ENCODE data around the gene LAMB3.

Gene LAMB3

DNA sequence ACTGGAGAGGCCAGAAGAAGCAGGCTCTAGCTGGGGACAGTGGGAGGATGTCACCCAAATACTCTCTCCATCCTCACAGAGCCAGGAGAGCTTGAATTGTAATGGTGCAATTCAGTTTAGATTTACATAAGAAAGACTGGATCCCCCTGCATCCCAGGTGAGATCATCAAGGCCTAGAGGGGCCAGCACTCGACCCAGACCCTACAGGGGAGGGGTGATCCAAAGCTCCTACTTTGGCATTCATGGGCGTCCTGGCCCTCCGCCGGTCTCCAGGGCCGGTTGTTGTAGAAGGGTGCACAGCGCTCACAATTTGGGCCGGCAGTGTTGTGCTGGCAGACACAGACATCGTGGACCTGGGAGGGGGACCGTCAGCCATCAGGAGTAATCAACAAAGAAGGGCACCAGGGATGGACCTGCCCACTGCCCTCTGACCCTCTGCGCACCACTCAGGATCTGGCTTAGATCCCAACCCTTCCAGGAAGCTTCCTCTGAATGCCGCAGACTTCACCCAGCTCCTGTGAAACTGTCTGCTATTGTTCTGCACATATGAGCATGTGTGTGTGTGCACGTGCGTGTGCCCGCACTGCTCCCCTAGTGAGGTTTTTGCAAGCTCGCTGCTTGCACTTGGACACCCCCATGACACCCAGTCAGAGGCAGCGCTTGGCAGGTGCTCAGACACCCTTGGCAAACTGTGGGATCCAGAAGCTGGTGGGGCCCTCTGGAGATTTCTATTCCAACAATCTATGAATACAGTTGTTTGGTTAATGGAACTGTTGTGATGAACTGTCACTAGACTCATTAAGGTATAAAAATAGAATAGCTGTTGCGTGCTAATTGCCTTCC is 21.6 kb downstream of the LAMB3 start:
- DNase-seq, result no peak

DNA sequence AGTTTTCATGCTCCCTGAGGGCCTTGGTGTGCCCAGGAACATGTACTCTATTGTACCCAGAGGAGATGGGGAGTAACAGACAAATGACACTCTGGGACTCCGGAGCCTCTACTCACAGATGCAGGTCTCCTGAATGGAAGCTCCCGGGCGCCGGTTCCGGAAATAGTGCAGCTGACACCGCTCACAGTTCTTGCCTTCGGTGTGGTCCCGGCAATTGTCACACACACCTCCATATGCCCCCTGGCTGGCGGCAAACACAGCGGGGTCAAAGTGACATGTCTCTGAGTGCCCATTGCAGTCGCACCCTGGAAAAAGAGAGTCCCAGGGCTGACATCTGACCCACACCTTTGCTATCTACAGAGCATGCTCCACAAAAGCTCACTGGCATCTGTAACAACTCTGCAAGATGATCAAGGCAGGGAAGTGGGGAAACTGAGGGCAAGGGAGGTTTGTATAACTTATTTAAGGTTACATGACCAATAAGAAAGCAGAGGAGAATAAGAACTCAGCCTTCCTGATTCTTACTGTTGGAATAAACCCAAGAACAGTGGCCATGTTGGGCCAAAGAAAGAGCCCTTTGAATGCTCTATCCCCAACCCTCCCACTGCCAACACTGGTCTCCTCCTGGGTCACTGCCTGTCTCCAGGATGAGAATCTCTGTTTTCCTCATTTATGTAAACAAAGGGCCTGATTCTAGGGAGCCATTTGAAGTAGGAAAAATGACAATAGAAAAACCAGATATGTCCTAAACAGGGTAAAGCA is 22.4 kb downstream of the LAMB3 start:
- no peak for DNase-seq

DNA sequence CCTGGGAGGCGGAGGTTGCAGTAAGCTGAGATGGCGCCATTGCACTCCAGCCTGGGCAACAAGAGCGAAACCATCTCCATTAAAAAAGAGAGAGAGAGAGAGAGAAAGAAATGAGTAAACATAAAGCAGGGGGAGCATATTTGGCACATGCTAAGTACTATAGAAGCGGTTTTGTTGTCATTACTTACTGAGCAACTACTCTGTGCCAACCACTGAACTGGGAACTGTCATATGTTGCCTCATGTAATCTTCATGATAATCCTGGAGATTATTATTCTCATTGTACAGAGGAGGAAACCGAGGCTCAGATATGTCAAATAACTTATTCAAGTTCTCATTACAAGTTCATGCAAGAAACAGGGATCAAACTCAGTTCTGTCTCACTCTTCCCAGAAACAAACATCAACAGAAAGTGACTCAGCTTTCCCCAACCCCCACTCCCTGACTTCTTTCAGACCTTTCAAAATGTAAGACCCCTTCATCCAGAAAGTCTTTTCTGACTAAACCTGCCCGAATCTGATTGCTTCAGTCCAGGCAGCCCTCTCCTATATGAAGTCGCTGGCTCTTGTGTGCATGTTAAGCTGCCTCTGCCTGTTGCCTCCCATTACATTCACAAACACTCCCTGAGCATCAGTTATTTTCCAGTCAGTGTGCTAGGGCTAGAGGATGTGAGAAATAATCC is 23.5 kb downstream of the LAMB3 start:
- no peak for DNase-seq

DNA sequence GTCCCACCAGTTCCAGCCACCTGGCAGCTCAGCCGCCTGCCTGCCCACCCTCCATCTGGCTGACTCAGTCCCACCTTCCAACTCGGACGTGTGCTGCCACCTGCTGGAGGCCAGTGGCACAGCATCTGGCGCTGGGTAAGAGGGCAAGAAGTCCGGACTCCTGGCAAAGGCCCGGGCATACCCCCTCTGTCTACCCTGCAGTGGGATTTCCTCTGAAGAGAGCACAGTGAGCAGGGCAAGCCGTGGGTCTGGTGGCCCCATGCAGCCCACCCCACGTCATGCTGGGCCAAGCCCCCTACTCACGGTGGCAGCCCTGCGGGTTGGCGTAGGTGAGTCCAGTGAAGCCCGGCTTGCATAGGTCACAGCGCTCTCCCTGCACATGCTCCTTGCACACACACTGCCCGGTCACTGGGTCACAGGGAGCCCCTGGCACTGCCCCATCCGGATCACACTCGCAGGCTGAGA is 24.5 kb downstream of the LAMB3 start:
- peak; percentile 76 for DNase-seq

DNA sequence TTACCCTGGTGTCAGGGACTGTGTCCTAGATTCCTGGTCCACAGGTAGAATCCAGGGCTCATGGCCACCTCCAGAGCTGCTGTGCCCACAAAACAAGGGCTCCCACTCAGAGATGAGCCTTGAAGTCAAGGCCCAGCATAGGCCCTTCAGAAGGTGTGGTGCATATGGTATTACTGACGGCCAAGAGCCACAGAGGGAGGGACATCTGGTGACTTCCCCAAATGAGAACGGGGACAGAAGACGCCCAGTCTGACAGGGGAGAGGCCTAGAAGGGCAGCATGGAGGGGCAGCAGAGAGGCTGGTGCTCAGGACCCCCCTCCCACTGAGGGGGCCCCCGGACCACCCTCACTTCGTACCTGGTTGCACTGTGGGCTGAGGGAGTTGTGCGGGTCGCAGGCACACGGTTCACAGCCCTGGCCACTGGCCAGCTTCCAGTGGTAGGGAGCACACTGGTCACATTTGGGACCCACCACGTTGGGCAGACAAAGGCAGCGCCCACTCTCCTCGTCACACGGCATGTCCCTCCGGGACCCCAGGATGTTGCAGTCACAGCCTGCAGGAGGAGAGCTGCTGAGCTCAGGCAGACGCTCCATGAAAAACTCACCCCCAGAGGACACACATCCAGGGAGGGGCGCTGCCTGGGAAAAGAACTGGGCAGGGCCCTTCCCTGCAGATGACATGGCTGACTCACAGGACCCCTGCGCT is 25.0 kb downstream of the LAMB3 start:
- DNase-seq, result no peak

DNA sequence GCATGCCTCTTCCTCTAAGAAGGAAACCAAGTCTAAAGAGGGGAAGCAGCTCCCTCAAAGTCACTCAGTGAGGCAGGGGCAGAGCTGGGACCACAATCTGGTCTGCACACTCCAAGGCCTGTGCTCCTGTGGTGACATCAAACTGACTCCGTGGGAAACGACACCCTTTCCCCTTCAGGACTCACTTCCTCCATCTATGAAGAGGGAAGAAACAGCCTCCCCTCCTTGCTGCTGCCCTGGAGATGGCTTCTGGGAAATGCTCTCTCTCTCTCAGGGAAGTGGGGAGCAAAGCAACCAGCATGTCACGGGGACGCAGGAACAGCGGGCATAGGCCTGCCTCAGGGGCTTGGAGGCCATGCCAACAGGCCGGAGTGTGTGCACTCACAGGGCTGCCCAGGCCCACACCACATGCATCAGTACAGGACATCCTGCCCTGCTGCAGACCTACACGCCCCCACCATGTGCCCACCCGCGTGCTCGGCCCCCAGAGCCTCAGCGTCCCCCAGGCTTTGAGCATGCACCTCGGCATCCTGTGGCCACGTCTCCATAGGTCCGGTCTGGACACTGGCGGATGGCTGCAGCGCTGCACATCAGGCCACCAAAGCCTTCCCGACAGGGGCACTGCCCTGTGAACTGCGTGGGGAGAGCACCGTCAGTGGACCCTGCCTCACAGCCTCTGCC is 25.7 kb downstream of the LAMB3 start:
- DNase-seq, result no peak

DNA sequence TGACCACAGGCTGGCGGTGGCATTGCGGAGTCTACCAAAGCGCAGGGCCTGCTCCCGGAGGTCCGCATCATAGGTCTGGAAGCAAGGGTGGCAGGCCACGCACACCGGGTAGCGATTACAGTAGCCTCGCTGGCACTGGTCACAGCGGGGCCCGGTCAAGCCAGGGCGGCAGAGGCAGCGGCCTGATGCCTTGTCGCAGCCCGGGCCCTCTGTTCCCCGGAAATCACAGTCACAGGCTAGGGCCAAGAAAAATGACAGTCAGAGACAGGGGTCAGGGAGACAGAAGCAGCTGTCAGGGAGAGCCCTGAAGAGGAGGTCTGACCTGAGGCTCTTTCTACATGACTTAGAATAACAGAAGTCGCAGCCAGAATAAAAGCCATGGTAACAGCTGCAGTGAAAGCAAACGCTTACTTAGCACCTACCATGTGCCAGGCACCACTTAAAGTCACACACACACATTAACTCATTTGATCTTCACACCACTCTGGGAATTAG is 26.4 kb downstream of the LAMB3 start:
- DNase-seq, result no peak

DNA sequence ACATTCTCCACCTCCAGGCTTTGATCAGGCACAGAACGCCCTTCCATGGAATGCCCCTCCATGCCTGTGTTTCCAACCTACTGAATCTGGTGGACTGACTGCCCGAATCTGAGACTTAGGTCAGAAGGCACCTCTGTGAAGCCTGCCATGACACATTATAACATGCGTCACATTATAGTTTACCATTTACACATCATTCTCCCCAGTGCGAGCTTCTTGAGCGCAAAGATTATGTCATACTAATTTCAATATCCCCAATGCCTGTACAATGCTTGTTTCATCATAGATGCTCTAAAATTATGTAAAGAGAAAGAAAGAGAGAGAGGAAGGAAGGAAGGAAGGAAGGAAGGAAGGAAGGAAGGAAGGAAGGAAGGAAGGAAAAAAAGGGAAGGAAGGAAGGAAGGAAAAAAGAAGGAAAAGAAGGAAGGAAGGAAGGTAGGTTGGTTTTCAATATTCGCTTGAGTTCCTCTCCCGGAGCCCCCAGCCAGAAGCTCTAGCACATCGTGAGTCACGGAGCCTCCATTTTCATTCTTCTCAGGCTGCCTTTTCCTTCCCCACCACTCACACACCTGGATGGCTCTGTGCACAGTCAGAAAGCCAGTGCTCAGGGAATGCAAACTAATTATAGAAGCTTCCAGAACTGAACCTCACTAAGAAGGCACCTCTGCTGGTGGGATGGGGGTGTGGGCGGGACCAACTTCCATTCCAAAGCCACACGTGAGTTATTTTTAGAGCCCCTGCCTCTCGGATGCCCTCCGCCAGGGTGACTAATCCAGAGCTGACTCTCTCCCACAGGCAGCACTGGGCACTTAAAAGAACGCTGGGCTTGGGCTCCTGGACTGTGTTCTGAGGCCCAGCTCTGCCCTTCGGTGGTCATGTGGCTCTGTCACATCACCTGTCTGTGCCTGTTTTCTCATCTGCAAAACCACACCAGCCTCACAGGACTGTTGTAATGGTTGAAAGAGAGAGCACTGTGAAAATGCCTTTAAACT is 27.4 kb downstream of the LAMB3 start:
- peak; percentile 31 for DNase-seq

DNA sequence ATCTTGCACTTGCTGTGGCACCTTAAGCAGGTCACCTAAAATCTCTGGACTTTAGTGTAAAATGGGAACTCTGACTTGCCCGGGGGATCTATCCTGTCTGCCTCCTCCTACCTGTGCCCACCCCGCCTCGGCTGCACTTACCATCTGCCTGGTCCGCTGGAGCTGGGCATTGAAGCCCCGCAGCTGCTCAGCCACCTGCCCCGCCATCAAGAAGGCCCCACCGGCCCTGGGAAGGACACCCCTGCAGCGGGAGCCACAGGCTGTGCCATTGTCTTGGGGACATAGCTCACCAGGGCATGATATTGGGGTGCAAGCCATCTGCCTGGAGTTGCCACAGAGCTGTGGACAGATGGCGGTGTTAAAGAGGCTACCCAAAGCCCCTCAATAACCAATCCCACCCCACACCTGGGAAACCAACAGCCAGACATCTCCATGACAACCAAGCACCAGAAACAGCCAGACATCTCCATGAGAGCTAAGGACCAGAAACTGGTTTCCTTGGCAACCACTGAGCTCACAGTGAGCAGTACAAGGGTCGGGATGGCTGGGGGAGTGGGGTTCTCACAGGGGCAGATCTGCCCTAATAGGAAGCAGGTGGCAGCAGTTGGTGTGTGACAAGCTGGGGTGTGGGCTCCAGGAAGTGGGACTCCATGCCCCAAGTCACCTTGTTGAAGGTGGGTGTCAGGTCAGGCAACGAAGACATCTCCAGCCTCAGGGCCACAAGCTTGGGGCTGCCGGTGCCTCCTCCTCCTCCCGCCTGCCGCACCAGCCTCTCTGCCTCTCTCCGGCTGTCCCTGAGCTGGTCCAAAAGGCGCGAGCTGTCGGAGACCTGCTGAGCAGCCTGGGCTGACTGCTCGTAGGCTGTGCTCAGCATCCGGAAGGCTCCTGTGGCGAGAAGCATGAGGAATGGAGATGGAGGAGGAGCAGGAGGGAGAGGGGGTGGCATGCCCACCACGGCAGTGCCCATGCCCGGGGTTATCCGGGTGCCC is 29.1 kb downstream of the LAMB3 start:
- DNase-seq, result no peak

DNA sequence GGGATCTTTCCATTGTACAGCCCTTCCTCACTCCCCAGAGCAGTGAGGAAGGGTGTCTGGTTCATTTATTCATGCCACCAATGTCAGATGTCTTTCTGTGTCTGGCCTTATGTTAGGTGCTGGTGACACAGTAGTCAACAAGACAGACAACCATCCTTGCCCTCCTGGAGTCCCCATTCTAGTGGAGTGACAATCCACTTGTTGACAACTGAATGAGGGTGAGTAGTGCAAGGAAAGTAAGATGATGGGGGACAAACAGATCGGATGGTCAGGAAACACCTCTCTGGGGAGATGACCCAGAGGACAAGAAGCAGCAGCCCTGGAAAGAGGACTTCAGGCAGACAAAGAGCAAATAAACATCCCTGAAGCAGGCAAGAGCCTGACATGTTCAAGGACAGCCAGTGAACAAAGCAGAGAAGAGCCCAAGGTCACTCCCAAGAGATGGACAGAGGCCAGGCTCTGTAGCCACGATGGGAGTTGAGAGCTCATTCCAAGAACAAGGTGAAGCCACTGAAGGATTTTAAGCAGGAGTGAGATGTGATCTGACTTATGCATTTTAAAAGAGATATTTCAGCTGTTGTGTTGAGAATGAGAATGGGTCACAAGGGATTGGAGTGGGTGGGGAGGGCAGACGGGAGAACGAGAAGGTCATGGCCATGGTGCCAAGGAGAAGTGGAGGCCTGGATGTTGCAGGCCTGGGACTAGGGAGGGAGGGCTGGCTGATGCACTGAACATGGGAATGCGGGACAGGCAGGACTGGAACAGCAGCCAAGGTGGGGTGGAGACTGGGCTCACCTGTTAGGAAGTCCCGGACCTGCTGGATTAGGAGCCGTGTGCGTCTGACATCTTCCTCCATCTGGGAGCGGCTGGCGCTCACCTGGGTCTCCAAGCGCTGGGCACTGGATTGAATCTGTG is 30.2 kb downstream of the LAMB3 start:
- no peak for DNase-seq

DNA sequence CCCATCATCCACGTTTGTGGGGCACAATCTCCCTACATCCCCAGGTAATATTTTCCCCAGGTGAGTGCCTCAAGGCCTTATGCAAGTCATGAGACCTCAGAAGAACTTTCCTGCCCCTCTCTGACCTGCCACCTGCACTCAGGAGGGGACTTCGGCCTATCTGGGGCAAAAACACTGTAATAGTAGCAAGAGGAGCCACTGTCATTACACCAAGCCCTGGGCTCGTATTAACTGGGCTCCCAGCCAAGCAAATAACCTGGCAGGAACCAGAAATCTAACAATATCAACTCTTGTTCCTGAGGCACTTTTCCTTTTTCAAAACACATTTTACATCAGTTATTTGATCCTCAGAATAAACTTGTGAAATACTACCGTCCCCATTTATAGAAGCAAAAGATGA is 30.9 kb downstream of the LAMB3 start:
- no peak for DNase-seq

DNA sequence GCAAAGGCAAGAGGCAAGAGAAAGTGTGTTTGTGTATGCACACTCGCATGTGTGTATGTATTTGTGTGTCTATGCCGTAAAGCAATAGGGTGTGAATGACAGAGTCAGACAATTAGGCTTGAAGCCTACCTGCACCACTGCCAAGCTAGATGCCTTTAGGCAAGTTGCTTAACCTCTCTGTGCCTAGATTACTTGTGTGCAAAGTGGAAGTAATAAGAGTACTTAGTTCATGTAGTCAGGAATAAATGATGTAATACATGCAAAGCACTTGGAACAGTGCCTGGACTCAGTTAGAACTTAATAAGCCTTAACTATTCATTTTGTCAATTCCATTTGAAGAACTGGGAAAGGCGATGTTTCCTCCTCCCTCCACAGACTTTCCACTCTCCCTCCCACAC is 31.7 kb downstream of the LAMB3 start:
- DNase-seq, result no peak

DNA sequence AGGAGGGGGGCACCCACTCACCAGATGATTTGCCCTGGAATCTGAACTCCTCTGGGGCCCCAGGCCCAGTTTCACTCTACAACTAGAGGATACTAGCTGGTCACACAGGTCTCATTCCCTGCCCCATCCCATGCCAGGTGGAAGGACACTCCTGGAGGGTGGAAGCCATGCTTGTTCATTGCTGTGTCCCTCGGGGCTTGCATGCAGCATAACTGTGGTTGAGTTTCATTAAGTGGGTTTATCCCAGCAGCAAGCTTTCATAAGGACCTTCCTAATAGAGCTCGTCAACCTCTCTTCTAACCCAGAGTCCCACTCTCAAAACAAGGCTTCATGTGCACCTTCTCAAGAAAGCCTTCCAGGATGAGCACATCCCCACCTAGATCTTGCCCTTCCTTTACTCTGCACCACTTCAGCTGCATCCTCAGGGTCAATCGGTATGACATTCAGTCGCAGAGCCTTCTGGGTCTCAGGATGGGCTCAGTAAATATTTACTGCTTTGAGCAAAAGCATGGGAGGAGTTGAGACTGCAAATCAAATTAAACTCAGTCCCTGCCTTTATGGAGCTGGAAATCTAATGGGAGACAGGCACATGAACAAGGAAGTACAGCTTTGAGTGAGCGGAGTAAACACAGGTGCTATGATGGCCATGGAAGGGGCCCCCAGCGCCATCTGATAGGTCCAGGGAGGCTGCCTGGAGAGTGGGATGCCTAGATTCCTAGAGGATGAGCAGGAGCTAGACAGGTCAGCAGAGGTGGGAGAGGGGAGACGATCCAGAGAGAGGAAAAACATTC is 32.3 kb downstream of the LAMB3 start:
- DNase-seq, result no peak

DNA sequence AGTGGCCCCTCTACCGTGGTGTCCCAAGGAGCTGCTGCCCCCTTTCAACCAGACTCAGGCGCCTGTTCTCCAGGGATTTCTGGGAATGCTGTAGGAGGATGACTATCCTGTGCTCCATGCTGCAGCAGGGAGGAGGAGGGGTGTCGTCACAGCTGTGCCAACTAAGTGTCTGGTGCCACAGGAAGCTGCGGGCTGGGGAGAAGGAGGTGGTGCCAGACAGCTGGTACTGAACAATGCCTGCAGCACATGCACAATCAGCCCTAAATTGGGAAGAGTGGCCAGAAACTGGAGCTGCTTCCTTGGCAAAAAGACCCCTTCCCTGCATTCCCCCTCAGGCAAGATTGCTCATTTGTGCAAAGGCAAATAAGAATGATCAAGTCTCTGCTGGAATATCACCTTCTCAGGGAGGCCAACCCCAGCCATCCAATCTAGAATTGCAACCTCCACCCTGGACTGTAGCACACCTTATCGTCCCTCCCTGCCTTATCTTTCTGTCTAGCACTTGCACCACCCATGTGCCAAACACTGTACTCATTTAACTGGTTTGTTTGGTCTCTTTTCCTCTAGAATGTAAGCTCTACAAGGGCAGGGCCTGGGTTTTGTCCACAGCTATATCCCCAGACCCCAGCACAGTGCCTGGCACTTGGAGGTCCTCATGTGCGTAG is 33.3 kb downstream of the LAMB3 start:
- peak; percentile 14 for DNase-seq

DNA sequence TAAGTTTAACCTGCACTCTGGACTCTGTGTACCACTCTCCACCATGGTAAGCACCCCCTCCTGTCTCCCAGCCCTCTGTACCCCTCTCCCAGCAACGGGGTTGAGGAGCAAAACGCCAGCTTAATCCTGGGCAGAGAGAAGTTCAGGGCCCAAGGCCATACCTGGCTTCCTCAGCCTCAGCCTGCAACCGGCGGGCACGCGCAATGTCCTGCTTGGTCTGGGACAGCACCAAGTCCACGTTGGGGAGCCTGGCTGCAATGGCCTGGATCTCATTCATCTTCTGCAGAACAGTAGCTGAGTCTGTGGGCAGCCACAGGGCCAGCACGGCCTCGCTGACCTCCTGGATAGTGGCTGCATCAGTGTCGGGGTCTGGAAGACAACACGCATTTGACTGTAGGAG is 33.9 kb downstream of the LAMB3 start:
- DNase-seq, result no peak

DNA sequence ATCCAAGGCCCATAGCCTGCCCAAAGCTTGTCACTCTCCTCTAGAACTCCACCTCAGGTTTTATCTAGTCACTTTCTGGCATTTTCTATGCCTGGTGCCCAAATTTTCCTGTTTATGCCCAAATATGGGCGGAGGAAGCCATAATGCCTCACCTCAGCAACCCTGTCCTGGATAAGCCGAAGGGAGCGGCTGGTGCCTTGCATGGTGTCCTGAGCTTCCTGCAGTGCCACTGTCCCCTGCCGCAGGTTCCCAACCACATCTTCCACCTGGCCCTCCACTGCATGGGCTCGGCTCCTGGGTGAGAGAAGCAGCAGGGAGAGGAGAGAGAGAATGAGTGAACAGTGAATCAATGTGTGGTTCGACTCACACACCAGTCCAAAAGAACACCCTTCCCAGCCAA is 34.5 kb downstream of the LAMB3 start:
- no peak for DNase-seq

DNA sequence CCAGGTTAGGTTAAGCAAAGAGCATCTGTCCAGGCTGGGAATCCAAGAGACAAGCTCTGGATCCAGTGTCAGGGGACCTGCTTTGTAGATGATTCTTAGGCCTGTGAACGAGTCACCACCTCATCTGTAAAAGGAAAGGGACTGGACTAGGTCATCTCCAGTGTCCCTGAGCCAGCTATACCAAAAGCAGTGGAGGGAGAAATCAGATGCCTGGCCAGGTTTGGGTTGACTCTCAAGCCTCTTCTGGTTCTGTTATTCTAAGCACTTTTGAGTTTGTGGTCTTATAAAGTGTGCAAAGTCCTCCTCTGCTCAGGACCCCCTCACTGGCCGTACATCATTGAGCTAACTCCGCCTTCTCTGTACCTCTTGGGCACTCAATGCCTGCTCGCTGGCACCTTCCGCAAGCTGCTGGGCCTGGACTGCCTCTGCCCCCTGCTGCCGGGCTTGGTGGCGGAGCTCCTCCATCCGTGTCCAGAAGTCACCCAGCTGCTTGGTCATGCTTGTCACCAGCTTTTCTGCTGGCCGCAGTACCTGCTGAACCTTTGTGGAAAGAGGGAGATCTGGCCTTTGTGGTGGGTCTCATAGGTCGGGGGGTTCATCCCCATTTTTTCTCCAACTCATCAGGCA is 35.1 kb downstream of the LAMB3 start:
- DNase-seq, result no peak
